GM10266 (cell line): ENCODE results near the gene CNOT4.

Source experiments
- DNase-seq: peaks from one replicate; pipeline ENCODE4 v3.0.0; 2012; ENCODE audit errors: extremely low spot score
- TF ChIP-seq, protein P1 (sequence below): IDR thresholded peaks from 2 replicates; pipeline ENCODE4 v1.5.1; 2012; ENCODE audit warnings: mild to moderate bottlenecking, low read depth; ENCODE audit not compliant: control insufficient read depth, insufficient read depth; ENCODE audit errors: missing control alignments

Gene CNOT4

DNA sequence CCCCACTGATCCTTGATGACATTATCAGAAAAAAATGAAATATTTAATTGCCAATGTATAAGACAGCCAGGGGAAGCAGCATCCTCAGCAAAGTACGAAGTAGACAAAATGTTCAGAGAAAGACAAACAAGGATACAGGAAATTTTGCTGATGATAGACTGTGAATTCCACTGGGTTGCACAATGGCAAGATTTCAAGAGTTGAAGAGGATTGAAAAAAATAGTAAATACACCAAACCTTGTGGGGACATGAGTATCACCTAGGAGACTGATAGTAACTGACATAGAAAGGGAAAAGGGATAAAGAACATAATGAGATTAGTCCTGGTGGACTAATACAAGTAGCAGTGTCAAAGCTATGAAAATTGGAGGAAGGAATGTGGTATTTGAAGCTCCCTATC lies 16.5 kb downstream of the CNOT4 start:
- TF ChIP-seq, protein P1, sequence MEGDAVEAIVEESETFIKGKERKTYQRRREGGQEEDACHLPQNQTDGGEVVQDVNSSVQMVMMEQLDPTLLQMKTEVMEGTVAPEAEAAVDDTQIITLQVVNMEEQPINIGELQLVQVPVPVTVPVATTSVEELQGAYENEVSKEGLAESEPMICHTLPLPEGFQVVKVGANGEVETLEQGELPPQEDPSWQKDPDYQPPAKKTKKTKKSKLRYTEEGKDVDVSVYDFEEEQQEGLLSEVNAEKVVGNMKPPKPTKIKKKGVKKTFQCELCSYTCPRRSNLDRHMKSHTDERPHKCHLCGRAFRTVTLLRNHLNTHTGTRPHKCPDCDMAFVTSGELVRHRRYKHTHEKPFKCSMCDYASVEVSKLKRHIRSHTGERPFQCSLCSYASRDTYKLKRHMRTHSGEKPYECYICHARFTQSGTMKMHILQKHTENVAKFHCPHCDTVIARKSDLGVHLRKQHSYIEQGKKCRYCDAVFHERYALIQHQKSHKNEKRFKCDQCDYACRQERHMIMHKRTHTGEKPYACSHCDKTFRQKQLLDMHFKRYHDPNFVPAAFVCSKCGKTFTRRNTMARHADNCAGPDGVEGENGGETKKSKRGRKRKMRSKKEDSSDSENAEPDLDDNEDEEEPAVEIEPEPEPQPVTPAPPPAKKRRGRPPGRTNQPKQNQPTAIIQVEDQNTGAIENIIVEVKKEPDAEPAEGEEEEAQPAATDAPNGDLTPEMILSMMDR: no peak
- DNase-seq: no peak

DNA sequence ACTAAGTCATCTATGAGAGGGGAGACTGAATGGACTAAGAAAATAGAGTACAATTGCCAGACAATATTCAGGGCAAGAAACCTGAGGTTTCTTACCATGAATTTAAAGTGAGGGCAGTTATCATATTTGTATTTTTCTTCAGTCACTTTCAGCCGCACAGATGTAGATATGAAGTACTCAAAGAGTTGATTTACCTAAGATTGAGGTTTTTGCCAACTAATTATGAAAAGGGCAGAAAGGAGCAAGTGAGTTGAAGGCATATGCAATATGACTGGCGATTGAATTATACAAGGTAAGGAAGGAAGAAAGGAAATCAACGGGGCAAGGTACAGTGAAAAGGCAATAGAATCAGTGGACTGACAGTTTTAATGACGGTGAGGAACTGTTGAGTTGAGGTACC lies 17.8 kb downstream of the CNOT4 start:
- no peak for DNase-seq
- TF ChIP-seq, protein P1: no peak

DNA sequence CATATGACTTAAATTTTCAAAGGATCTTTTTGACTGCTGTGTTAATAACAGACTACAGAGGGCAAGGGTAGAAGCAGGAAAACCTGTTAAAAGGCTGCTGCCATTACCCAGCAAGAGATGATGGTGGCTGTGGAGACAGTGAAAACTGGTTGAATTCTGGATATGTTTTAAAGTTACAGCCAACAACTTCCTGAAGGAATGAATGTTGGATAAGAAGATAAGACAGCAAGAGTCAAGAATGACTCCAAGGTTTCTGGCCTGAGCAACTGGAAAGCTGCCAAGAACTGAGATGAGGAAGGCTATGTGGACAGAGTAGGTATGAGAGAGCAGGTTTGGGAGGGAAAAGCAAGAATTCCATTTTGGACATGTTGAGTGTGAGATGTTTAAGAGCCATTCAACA lies 19.1 kb downstream of the CNOT4 start:
- DNase-seq: no peak
- TF ChIP-seq, protein P1: no peak

DNA sequence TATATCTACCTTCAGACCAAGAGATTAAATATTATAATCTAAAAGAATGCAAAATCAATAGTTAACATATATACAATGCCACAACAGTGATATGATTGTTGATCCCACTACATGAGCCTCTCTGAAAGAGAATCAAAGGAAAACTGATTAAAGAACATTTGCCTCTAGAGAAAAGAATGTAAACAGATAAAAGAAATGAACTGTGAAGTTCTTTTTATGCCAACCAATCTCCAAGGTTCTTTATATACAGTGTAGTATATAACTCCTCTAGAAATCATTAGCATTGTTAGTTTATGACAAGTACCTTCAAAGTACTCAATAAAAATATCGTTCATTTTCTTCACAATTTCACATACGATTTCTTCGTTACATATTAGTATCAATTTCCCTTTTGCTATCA lies 20.1 kb downstream of the CNOT4 start:
- DNase-seq: no peak
- TF ChIP-seq, protein P1: no peak

DNA sequence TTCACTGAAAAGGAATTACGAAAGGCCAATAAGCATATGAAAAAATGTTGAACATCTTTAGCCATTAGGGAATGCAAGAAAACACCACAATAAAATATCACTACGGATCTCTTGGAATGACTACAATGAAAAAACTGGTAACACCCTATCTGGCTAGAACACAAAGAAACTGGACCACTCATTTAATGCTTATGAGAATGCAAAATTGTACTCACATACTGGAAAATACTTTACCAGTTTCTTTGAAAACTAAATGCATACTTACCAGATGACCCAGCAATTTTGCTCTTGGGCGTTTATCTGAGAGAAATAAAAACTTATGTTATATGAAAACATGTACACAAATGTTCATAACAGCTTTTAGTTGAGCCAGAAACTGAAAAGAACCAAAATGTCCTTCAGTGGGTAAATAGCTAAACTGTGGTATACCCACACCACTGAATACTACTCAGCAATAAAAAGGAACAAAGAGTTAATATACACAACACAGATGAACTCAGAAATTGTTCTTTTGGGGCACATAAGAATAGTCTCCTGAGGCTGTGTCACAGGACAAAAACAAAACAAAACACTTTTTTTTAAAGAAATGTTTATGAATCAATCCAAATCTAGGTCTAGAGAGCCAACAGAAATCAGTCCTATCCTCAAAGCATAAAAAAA lies 23.5 kb downstream of the CNOT4 start:
- DNase-seq: no peak
- TF ChIP-seq, protein P1: no peak

DNA sequence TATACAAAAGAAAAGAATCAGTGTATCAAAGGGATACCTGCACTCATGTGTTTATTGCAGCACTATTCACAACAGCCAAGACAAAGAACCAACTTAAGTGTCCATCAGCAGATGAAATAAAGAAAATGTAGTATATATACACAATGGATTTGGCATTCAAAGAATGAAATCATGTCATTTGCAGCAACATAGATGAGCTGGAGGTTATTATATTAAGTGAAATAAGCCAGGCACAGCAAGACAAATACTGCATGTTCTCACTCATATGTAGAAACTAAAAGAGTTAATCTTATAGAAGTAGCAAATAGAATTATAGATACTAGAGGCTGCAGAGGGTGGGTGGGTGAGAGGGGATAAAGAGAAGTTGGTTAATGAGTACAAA lies 28.3 kb downstream of the CNOT4 start:
- TF ChIP-seq, protein P1: no peak
- DNase-seq: no peak

DNA sequence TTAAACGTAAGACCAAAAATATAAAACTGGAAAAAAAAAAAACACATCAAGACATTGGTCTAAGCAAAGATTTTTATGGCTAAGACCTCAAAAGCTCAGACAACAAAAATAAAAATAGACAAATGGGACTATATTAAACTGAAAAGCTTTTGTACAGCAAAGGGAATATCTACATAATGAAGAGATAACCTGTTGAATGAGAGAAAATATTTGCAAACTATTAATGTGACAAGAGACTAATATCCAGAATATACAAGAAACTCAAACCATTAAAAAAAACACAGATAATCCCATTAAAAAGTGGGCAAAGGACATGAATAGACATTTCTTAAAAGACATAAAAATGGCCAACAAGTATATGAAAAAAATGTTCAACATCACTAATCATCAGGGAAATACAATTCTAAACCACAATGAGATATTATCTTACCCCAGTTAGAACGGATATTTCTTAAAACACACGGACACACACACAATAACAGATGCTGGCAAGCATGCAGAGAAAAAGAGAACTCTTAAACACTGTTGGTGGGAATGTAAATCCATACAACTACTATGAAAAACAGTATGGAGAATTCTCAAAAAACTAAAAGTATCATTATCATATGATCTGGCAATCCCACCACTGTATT lies 28.8 kb downstream of the CNOT4 start:
- DNase-seq: no peak
- TF ChIP-seq, protein P1: no peak
